Measurements from ENCODE around the gene STK32C.

DNA sequence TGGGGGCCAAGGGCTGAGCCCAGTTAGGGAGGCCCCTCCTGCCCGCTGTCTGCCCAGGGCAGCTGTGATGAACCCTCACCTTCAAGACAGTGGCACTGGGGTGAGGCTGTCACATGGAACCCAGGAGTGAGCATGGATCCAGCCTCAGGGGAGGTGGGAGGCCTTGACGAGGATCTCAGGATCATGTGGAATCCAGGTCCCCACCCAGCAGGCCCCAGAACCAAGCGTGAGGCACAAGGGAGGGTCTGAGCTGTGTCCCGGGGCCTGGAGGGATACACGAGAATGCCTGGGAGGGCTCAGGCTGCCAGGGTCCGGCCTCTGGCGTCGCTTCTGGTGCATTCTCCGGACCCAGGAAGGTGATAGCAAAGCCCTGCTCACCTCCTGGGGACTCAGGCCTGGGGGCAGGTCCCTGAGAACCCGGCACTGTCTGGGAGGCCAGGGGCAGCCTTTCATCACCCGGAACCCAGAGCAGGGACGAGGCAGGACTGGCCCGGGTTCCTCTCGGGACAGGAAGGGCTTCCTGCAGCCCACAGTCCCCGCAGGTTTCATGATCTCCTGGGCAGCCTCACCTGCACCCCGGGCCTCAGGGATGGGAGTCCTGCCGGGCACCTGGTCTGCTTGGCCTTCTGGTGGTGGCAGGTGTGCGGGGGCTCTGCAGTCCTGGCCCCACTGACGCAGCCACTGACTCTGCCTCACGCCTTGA is 103.5 kb downstream of the STK32C start:
- no peak for TF ChIP-seq CTCF (IDR thresholded peaks at IDR 0.05)
- no peak for TF ChIP-seq EP300 (IDR thresholded peaks at IDR 0.05)
- TF ChIP-seq POLR2A (IDR thresholded peaks at IDR 0.05; ENCODE audit: low read depth) = no peak
- TF ChIP-seq POLR2AphosphoS5 (IDR thresholded peaks at IDR 0.05) = no peak

Data from esophagus muscularis mucosa (tissue), 4 donors.